Stimulated activated CD4-positive, alpha-beta T cell treated with anti-CD3 and anti-CD28 coated beads, Interleukin-12 subunit alpha, Interleukin-12 subunit beta, amount 100 ng/mL, for 4 hours (primary cell): ENCODE data around the gene ITGB8.
"Not testable (repeated sequence)": the region's sequence is repeated elsewhere in the genome, so short reads cannot be mapped to it uniquely, and the experiment has no call there.

ENCODE experiments used
- DNase-seq: peaks from one replicate; pipeline ENCODE4 v3.0.0-alpha.2; 2020

The ITGB8 gene

DNA sequence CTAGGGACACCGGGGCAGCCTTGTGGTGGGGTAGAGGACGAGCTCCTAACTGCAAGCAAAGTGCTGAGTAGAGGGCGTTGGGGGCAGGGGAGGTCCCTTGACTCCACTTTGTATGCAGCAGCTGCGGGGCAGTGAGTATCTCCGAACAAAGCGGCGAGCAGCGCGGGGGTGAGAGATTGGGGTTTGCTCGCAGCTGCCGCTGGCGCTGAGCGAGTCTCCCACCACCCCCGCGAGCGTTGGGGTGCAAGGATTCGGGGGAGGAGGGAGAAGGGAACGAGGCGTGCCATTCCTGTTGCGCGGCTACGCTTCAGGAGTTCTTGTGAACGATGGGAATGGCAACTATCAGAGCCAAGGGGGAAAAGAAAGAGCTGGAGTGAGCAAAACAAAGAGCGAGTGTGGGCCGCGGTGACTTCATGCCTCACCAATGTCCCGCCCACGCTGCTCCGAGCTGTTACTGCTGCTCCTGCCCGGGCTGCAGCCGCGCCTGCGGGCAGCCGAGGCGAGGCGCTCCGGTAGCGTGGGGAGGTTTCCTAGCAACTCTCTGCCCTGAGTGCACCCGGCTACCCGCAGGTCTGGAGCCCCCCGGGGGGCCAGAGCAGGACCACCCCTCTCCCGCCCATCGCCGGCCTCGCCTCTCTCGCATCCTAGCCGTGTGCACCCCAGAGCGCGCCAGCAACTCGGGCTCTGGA is at the start of gene ITGB8:
Gene ITGB8 (plus strand): TSS at position 662 of the 689 bp plus-strand sequence. CDS start 907 bp downstream, outside the sequence.
- DNase-seq = peak; percentile 70

DNA sequence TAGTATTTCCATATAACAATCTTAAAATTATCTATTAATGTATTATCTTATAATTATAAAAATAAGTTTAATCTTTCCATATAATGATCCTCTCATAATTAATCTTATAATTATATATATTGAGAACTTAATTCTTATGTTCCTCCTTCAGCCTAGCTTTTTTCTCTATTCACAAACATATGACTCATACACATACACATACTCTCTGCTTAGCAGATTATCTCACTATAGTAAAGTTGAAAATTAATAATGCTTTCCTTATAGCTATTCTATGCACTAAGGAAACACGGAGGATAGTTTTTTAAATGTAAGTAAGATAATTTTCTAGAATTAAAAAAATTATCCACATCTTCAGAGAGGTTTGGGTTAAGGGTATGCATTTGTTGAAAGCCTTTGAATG is 47.7 kb upstream of the ITGB8 start:
- no peak for DNase-seq

DNA sequence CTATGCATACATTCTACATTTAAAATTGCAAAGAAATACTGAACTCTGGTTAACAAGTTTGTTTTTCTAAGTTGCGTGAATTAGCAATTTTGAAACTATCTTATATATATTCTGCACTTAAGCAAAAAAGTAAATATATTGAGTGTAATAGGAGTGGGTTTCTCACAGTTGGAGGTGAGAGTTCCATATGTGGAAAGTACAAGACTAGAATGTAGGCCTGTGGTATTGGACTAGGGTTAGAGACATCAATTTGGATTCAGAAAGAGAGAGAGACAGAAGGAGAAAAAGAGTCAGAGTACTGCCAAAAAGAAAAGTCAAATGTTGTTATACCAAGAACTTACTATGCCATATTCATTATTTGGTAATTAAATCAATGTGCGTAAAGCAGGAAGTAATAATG is 47.3 kb upstream of the ITGB8 start:
- no peak for DNase-seq

DNA sequence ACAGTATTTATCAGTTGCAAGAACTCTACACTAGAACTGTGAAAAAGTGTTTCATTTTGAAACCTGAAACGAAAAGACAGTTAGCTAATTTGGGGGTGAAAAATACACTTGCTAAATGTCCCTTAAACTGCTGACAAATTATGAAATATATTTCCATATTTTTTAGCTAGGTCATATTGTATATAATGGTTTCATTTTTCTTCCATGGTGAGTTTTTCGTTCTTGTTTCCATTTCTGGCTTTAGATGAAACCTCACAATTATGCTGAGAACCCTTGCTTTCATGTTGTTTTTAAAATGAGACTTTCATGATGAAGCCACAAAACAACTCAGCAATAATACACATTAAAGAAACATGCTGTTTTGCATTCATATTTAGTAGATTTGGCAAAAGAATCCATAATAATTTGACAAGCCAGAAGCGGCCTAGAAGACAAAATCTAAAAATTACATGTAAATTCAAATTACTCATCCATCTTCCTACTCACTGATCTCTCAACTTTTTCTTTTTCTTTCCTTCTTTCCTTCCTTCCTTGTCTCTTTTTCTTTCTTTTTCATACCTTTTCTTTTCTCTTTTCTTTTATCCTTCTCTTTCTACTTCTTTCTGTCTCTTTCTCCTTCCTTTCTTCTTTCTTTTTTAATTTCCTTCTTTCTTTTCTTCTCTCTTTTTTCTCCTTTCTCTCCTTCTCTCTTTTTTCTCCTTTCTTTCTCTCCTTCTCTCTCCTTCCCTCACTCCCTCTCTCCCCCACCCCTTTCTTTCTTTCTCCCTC is 46.5 kb upstream of the ITGB8 start:
- no peak for DNase-seq

DNA sequence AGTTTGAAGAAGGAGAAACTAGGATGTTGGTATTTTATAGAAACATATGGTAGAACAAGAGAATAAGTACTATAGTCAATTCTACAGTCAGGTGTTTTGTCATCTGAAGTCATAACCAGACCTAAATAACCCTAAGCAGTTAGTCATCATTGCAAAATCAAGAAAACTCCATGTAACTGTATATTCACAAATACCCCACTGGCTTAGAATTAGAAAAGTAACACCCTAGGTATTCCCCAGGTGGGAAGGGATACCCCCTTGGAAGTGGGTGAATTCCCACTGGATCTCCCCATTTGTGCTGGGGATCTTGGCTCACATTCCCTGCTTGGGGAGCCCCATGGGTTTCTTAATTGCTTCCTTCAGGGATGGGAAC is 45.9 kb upstream of the ITGB8 start:
- no peak for DNase-seq

DNA sequence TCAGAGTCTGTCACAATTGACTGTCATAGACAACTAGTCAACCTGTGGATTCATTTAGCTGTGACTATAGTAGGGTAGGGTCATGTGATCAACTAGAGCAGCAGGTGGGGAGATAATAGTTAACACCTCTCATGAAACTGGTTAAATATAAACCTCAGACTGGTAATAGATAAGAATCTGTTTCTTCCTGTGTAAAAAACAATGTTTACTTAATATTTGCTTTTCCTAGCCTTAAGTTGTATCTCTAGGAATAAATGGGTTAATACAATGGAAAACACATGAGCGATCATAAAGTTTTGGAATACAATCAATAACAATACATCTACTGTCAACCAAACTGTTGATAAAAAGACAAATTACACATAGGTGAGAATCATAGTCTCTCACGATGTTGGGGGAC is 43.4 kb upstream of the ITGB8 start:
- DNase-seq = no peak

DNA sequence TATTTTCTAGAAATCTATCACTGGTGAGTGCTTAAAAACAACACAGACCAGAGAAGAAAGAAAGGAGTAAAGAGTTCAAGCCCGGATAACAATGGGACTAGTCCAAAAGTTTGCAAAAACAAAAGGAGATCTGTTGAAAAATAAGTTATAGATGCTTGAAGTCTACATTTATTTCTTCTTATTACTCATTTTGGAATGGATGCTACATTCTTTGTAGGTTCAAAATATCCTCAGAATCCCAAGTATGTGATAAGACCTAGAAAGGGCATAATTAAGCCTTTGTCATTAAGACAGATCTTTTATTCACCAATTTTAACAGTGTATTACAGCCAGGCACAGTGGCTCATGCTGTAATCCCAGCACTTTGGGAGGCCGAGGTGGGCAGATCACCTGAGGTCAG is 42.7 kb upstream of the ITGB8 start:
- no peak for DNase-seq

DNA sequence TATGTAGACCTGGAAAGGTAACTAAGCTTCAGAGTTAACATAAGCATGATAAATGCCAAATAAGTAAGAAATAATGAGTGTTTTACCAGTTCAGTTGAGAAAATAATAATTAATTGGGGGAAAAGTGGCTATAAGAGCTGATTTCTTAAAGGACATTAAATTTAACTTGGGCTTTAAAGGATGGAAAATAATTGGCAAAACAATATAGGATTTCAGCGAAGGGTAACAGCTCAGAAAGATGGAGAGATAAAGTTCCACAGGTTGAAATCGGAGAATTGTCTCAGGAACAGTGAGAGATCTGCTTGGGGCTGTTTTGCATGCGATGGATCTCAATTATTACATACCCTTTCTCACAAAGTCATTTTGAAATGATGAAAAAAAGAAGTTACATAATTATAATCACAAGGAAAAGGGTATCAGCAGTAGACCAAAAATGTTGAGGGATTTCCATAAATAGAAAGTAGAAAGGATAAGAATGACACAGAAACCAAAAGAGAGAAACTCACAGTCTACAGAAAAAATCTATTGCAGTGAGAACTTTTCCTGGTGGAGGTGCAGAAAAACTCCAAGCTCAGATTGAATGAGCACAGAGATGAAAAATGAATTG is 40.1 kb upstream of the ITGB8 start:
- no peak for DNase-seq

DNA sequence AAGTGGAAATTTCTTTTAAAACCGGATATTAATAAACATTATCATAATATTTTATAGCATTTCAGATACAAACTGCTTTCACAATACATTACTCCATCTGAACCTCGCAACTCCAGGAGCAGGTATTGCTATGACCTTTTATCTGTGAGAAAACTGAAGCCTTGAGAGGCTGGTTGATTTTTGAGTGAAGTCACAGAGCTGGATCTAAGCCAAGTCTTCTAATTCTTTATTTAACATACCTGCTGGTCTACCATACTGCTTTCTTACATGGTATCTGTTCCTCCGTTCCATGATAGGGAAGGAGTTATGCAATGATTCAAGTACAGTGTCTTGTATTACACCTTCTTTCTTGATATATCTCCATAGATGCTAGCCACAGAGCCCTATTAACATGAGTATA is 37.4 kb upstream of the ITGB8 start:
- no peak for DNase-seq

DNA sequence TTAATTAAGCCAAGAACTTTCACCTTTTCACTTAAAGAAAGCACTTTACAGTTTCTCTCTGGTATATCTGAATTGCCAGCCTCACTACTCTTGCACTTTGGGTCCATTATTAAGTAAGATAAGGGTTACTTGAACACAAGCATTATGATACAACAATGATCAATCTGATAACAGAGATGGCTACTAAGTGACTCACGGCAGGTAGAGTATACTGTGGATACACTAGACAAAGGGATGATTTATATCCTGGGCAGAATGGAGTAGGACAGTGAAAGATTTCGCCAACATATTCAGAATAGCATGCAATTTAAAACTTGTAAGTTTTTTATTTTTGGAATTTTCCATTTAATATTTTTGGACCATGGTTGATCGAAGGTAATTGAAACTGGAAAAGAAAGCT is 34.3 kb upstream of the ITGB8 start:
- DNase-seq = no peak

DNA sequence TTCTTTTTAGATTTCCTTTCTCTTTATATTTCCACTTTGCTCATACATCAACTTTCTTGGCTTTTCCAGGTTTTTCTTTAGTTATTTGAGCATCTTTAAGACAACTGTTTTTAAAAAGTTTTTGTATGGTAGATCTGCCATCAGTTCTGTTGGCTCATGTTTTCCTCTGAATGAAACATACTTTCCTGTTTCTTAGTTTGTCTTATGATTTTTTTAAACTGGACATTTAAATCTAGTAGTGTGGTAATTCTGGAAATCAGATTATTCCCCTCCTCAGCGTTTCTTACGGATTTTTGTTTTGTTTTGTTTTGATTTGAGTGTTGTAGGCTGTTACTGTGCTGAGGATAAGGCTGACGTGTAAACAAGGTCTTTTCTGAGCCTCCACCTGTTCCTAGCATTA is 33.8 kb upstream of the ITGB8 start:
- no peak for DNase-seq

DNA sequence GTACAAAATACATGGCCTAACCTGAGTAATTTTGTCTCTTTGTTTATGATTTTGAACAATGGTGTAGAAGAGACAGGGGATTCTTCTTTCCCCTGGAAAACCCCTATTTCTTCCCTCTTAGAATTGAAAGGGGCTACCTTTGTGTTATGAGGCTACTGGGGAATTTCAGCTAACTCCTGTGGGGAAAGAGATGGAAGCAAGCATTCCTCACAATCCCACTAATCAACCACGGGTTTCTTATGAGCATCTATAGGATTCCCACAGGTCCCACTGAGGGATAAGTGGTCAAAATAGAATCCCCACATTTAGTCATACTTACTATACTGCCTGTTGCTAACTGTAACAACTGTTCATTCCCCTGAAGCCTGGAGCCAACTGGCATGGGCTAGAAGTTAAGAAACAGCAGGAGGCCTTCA is 32.2 kb upstream of the ITGB8 start:
- DNase-seq = no peak

DNA sequence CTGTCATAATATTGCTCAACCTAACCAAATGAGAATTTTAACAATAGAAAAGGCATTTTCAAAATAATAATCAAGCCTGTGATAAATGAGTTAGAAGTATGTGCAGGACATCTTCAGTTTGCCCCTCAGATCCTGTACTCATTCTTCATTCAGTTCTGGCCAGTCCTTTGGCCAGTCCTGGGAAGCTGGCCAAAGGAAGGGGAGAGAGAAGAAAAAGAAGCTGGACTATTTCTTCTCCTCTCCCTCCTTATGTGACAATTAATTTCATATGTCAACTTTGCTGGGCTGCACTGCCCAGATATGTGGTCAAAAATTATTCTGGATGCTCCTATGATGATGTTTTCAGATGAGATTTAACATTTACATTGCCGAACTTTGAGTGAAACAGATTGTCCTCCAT is 31.6 kb upstream of the ITGB8 start:
- no peak for DNase-seq

DNA sequence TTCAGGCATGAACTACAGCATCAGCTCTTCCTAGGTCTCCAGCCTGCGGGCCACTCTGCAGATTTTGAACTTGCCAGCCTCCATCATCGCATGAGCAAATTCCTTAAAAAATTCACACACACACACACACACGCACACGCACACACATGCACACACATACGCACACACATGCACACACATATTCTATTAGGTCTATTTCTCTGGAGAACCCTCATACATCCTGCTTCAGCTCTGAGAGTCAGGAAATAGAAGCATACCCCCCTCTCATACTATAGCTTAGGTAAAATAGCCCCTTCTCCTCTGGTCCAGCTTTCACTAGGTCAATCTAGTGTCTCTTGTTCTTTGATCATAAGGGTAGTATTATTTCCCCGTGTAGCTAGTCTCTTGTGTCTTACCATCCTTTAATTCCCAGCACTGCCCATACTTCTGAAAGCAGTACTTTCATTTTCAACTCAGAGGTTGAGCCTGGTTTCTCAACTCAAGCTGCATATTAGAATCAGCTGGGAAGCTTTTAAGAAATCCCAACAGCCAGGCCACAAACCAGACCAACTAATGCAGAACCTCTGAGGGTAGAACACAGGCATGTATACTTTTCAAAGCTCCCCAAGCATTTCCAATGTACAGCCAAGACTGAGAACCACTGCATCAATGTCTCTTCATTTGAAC is 30.9 kb upstream of the ITGB8 start:
- DNase-seq = no peak

DNA sequence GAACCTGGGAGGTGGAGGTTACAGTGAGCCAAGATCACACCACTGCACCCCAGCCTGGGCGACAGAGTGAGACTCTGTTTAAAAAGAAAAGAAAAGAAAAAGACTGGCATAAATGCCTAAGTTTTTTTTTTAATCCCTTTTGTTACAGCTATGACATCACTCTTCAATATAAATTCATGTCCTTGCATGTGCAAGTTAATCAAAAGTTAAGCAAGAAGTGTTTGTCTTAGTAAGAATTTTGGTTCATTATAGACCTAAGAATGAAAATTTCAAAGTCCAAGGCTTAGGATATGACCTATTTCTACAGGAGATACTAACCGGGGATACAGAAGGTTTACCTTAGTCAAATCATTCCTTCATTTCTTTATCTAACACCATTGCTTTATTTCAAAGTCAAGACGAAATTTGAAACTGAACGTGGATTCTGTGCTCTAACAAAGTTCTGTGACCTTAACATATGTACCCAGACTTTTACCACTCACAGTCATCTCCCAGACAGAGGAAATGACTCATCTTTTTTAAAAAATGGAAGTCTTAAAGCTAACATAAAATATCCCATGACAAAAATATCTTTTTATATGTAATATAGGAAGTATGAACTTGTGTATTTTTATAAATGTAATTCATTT is 29.3 kb upstream of the ITGB8 start:
- no peak for DNase-seq

DNA sequence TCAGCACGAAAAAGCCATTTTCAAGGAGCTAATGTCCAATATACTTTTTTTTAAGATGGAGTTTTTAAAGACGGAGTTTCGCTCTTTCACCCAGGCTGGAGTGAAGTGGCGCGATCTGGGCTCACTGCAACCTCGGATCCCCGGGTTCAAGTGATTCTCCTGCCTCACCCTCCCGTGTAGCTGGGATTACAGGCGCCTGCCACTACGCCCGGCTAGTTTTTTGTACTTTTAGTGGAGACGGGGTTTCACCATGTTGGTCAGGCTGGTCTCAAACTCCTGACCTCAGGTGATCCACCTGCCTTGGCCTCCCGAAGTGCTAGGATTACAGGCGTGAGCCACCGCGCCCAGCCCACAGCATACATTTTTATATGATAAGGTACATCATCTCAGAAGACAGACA is 28.4 kb upstream of the ITGB8 start:
- DNase-seq = not testable (repeated sequence)

DNA sequence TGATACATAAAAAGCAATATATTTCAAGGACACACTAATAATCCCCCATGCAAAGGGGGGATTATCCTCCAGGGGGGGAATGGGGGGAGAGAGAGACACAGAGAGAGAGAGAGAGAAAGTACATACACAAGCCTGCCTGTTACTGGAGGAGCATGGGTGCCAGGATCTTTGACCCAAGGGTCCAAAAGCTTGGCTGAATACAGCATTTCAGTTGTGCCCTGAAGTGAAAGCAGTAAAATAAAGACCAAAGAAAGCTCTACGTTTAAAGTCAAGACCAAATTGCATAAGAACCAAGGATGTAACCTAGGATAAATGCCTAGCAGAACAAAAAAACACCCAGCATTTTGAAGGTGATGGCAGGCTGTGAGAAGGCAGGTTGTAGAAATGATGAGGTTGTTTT is 27.8 kb upstream of the ITGB8 start:
- no peak for DNase-seq

DNA sequence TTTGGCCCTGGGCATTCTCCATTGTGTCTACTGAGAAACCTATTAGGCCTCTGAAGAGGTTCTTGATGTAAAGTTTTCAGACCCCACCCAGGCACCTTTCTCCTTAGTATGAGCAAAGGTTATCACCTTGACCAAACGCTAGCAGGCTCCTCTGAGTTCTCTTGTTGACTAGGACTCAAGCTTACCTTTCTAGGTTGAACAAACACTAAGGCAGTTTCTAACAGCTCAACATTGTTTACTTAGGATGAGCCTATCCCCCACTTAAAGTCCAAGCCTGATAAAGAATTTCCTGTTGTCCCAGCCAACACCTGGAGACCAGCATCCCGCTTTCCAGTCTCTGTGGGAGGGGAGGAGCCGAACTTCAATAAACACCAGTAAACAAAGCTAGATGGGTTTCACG is 26.3 kb upstream of the ITGB8 start:
- no peak for DNase-seq

DNA sequence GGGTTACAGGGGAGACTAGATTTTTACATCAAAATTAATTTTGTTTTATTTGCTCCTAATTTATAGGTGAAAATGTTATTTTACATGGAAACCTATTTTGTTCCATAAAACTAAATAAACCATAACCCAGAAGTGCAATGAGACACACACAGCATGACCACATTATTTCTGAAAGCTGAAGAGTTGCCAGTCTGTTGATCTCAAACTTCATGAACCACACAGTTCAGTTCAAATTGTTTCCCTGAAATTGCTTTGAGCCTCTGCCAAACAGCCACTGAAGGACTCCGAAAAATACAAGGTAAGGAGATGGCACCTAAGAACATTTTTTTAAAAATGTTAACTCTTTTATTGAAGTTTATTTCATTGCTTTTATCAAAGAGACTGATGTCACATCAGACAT is 25.0 kb upstream of the ITGB8 start:
- no peak for DNase-seq

DNA sequence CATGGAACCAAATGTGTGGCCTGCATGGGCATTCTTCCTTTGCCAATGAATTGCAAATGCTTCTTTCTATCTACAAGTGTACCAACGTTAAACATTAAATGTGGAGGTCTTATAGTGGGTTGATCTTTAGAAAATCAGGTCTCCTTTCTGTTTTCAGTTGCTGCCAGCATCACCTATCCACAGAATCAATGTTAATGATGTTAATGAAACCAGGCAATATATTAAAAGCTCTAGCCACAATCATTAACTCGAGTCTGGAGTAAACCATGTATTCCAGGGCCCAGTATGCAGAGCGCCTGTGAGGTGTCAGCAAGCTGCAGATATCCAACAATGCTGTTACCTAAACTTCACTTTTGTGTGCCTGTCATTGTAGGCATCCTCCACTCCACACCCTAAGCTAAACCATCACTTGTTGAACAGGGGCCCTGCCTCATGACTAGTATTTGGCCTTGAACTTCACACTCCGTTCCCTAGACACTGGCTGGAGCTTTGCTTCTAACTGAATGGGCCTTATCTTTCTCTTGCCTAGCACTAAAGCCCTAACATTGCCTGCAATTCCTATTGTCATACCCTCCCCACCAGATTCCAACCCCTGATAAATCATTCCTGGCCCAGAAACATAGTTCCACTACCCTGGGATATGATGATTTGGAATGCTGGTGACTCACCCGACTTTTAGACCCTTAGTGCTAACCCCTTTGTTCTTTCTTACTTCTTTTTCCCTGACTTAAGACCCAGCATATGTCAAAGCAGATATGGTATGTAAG is 24.3 kb upstream of the ITGB8 start:
- DNase-seq = no peak

DNA sequence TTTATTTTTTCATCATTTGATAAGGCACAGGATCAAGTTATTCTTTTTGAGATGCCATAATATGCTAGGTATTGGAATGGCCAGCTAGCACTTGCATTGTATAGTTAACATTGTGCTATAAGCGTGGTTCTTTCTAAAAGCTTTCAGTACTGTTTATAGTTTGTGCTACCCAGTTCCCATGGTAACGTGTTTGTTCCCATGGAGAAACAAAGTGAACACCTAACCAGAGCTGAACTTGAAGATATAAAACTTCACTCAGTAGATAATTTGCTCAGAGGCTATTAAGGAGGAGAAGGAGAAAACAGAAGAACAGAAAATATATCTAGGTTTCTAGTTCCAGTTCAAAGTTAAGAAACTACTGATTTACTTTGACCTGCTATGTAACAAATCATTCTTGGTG is 23.6 kb upstream of the ITGB8 start:
- DNase-seq = no peak

DNA sequence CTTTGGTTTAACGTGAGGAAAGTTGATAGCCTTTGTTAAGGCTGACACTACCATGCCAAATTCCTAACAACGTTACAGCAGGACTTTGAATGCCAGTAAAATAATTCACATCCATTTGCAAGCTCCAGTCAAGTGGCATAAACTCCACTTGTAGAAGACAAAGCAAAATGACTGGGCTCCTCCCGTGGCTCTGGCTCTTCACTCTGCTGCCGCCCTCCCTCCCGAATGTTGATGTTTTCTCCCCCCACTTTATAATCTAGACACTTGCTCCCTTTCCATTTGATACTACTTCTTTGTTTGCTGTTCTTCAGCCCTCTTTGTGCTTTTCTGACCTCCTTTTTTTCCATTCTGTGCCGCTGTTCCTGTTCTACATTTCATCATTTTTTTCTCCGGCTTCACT is 22.8 kb upstream of the ITGB8 start:
- no peak for DNase-seq

DNA sequence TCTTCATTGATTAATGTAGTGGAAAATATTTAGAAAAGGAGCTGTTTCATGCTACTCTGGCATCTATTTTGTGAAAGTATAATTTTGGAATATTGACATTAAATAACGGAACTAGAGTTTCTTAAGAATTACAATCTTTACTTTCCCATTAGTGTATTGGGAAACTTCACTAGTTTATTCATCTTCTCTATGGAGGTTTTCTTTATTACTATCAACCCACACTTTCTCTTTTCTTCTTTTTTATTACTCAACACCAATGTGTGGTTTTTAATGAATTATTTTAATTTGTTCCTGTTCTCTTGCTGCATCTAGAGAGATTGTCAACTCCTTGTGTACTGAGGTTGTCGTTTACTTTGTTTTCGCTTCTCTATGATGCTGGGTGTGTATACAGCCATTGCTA is 20.4 kb upstream of the ITGB8 start:
- no peak for DNase-seq
